Measurements from ENCODE around the gene UNC93B1.
A peak's percentile ranks its signal among the peaks of the same experiment; 100 is the strongest.

The UNC93B1 gene

DNA sequence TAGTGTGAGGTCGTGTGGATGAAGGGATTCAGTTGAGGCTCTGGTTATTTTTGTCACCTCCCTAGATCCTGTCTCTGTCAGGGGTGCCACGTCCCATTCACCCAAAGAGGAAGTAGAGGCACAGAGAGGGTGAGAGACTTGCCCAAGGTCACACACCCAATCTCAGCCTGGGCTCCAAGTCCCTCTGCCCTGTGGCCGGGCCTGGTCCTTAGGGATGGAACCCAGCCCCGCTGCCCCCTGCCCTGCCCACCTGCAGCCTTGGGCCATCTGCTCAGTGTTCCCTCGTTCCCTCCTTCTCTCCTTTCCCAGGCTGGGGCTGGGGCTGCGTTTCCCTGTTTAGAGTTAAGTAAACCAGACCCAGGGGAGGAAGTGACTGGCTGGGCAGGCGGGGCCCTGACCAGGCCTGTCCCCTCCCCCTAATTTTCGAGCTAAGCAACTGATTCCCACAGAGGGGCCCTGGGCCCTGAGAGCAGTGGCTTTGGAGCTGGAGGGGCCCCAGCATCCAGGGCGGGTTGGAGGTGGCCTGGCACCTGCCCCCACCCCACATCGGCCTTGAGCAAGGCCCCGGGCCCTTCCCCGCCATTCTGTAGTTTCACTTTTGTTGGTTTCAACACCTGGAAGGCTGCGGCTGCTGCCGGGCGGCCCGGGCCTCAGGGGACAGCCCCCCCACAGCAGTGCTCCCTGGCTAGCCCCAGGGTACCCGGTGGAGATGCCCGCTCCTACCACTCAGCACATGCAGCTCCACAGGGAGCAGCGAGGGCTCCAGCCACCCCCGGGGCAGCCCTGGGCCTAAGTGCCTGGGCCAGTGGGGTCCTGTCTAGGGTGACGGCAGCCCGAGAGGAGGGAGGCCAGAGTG is 36.4 kb upstream of the UNC93B1 start:
- DNase-seq = no peak

DNA sequence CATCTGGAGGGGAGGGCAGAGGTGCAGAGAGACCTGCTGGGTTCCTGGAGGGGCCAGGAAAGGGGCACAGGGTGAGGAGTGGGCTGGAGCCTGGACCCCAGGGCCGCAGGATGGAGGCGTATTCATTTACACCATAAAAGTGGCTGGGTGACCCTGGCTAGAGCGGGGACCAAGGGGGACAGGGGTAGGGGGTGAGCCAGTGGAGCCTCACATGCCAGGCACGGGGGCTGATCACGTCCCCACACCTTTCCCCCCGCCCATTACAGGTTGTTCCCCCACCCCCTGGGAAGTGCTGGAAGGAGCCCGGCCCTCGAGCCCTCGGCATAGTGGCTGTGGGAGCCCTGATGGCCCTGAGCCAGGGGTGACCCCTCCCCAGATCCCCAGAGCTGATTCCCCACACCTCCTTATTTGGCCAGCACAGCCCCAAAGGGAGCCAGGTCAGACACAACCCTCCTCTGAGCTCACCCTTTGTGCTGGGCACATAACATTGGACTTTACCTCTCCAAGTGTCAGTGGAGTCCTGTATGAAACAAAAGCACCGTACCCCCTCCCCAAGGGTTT is 35.7 kb upstream of the UNC93B1 start:
- no peak for DNase-seq

DNA sequence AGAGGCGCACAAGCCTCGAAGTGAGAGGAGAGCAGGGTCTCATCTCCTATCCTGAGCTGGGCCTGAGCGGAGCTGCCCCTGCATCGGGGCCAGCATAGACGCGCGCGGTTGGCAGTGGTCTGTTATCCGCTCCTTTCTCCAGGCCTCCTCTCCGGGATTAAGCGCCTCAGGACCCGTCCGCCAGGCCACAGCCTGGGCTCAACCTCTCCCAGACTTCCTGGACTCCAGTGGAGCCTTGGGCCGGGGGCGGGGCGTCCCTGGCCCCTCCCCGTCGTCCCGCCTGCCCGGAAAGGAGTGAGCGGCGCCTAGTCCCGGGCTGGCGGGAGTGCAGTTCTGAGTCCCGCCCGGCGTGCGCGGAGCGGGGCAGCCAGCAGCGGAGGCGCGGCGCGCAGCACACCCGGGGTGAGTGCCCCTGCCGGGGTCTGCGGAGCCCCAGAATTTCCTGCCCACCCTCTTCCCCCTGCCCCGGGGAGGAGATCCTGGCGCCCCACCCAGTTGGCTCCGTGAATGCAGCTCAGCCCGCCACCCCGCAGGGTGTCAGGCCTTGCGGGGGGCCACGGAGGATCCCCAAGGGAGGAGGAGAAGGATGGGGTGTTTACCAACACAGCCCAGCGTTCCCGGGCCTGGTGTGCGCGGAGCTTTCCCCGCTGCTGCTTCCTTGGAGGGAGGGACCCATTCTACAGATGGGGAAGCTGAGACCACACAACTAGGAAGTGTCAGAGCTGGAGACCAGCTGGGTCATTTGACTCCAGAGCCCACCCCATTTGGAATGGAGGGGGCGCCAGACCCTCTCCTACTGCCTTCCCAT is 35.0 kb upstream of the UNC93B1 start, which contains the start of gene TCIRG1:
Gene TCIRG1, plus strand, starts transcription at position 308 of the 808 bp plus-strand sequence. CDS start 2,247 bp downstream, outside the sequence.
- no peak for DNase-seq

DNA sequence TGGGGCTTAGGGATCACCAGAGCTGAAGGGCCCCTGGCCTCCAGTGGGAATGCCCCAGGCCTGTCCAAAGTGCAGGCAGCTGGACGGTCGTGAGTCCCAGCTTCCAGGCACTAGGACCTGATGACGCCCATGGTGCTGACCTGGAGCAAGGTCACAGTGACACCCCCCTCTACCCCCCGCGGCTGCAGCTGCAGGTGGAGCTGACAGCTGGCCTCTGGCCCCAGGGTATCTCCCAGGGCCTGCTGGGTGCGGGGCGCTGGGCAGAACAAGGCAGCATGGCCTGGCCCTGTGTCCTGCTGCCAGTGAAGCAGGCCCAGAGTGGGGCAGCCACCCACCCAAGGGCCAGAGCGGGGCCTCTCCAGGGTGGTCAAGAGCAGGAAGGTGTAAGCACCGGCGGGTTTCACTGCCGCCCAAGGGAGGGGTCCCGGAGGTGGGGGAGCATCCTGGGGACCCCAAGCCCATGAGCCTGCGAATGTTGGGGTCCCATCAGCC is 34.4 kb upstream of the UNC93B1 start:
- DNase-seq = no peak

DNA sequence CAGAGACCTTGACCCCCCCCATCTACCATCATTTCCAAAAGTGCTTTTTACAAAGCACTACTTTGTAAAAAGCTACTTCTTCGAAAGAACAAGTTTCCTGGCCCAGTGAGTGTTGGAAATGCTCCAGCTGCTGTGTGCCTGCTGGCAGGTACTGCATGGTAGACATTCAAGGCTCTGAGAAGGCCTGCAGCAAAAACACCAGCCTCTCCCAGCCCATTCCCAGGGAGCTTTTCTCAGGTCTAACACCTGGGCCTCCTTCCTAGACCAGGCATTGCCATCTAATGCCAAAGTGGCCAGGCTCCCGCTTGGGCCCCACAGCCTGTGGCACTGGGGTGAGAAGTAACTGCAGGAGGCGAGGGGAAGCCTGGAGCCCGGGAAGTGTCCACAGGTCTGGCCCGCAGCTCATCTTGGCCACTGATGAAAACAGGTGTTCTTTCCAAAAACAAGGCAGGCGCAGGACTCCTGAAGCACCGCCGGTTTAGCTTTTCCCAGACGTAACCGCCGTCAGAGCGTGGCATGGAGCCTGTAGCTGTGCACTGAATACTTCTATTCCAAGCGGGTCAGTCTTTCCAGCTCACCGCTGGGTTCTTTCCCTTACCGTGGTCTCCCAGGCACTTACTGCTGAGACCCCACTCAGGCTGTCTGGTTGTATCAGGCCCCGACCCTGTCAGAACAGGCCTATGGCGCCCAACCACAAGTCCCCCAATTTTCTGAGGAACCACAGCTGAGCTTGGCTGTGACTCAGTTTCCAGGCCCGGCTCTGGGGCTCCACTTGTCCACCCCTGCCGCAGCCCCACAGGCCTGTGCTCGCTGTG is 33.7 kb upstream of the UNC93B1 start:
- DNase-seq = no peak

DNA sequence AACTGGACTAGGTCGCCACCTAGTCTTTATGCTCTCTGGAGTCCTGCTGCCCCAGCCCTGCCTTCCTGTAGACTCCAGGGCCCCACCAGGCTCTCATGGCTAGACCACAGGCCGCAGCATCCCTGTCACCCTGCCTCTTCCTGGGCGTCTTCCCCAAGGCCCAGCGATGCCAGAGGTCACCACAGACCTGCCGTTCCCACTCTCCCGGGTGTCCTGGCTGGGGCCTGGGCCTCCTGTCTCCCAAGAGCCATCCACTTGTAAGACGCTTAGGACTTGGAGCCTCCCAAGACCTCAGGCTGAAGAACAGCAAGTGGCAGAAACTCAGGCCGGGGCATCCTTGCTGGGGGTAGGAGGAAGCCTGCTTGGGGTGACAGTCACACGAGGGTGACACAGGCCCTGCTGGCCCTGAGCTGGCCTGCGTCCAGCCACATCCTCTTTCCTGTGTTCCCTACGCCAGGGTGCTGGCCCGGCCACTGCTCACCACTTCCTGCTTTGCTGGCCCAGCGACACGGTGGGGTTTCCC is 32.9 kb upstream of the UNC93B1 start:
- DNase-seq = no peak

DNA sequence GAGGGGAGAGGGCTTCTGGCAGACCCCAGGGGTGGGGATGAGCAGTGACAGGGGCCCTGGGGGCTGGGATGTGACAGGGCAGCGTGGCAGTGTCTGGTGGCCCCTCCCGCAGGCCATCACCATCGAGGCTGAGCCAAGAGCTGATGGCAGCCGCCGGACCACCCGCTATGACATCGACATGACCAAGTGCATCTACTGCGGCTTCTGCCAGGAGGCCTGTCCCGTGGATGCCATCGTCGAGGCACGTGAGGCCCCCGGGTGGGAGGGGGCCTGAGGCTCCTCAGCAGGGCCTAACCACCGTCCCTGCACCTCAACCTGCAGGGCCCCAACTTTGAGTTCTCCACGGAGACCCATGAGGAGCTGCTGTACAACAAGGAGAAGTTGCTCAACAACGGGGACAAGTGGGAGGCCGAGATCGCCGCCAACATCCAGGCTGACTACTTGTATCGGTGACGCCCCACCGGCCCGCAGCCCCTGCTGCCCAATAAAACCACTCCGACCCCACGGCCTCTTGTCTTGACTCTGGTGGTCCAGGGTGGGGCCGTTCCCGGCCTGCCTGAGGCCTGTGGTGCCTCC is 32.3 kb upstream of the UNC93B1 start:
- DNase-seq = no peak

DNA sequence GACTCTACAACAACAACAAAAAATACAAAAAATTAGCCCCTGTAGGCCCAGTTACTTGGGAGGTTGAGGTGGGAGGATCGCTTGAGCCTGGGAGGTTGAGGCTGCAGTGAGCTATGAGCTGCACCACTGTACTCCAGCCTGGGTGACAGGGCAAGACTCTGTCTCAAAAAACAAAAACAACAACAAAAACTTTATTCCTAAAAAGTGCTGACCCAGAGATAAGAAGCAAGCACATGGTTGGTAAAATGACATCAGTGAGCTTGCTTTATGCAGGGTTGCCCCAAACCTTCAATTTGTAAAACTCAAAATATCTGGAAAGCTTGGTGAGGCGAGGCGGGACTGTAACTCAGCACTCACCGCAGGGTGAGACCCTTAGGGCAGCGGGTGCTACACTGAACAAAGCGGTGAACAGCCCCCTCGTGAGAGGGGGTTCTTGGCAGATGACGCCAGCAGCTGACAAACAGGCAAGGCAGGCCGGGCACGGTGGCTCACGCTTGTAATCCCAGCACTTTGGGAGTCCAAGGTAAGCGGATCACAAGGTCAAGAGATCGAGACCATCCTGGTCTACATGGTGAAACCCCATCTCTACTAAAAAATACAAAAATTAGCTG is 31.5 kb upstream of the UNC93B1 start:
- DNase-seq = no peak

DNA sequence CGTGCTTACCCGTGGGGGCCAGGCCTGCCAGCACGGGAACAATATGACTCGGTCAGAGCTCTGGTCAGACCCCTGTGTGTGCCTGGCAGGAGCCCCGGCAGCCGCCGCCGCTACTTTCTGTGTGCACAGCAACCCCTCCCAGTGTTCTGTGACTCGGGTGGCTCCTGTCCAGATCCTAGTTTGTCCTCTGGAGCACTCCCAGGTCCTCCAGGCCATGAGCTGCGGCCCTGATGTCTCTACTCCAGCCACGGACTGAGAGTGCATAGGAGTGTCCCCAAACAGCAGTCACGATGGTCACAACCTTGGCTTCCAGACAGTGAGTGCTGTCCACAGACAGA is 29.8 kb upstream of the UNC93B1 start:
- no peak for DNase-seq

DNA sequence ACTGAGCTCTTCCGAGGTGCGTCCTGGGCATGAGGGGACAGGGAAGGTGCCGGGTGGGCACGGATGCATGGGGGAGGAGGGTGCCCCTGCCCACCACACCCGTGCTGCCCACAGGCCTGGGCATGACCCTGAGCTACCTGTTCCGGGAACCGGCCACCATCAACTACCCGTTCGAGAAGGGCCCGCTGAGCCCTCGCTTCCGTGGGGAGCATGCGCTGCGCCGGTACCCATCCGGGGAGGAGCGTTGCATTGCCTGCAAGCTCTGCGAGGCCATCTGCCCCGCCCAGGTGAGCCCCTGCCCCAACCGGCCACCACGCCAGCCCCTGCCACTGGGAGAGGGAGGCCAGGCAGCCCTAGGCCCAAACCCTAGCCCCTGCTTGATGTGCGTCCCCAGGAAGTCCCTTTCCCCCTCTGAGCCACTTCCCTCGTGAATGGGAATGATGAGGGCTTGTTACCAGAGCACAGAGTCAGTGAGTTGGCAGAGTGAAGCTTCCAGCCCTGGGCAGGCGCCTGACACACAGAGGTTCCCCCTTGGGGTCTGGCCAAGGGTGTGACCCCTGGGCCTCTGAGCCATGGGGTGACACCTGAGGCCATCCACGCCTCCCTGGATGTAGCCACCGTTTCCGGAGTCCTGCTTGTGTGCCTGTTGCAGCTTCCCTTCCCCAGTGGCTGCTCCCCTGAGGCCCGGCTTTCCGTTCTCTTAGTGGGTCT is 29.3 kb upstream of the UNC93B1 start:
- no peak for DNase-seq

DNA sequence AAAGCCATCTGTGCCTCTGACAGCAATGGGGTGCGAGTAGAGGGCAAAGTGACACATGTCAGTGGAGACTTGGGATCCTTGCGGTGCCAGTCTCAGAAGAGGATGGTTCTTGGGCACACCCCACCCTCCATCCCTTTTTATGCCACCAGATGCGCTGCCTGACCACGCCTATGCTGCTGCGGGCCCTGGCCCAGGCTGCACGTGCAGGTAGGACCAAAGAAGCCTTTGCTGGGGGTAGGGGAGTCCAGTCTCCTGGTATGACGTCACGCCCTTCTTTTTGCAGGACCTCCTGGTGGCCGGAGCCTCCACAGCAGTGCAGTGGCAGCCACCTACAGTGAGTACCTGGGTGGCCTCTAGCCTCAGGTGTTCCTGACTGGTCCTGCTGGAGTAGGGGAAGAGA is 28.1 kb upstream of the UNC93B1 start:
- DNase-seq = no peak

DNA sequence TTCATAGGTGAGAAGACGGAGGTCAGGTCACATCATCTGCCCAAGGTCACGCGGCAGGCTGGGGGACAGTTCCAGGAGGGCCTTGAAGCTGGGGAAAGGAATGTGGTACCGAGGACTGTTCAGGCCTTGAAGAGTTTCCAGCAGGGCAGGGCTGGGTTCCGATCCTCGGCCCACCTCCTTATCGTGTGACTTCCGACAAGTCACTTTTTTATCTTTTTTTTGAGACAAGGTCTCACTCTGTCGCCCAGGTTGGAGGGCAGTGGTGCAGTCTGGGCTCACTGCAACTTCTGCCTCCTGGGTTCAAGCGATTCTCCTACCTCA is 27.2 kb upstream of the UNC93B1 start:
- no peak for DNase-seq

DNA sequence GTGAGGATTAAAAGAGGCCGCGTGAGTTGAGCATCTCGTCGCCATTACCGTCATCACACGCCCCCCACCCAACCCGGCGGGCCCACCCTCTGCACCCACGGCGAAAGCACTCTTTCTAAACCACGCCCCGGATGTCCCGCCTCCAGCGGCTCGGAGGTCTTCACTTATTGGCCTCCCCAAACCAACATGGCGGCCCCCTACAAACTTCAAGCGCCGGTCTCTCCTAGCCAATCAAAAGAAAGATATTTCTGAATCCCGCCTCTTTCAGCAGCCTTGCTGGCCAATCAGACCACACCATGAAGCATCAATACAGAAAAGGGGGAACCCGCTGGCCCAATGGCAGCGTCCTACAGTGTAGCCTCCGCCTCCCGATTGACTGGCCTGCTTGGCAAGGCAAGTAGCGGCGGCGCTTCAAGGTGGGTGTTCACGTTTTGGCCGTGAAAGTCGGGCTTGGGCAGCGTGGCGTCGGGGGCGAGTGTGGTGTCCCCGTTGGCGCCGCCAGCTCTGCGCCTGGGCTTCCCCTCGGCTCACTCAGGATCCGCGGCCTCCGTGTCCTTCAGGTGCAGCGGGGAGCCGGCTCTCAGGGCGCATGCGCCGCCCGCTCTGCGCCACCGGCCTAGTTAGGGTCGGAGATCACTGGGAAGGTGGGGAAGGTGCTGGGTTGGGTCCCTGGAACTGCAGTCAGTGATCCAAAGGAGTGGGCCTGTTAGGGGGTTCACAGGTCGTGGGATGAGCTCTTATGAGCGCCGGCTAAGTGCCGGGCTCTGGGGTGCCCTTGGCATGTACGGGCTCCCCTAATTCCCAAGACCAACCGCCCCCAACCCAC is 26.6 kb upstream of the UNC93B1 start, which contains the start of gene NDUFS8:
Gene NDUFS8, plus strand, starts transcription at position 364 of the 826 bp plus-strand sequence. CDS start 1,471 bp downstream, outside the sequence.
- peak; percentile 99 for DNase-seq

DNA sequence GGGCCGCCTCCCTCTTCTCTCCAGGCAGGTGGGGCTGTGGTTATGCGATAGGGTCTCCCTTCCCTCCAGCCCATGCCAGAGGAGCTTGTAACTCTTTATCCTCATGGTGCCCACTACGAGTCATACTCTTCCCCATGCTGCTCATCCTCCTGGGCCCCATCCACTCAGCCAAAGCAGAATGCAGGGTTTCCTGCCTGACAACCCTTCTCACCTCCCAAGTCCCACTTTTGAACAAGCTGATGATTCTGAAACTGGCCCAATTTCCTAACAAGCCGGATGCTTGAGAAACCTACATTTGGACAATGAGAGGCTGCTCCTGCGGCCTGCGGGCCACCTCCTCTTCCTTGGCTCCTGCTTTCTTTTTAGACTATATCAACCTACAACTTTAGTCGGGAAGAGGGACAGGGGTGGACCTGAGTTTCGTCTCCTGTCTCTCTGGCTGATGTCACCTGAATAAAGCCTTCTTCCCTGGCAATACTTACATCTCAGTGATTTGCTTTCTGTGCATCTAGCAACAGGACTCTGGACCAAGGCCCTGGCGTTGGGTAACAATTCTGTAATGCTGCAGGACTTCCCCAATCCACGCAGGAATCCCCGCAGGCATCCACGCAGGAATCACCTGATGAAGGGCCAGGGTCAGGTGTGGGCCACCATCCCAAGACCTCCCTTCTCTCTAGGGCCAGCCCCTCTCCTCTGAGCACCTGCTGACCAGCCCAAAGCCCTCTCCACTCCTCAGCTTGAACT is 25.1 kb upstream of the UNC93B1 start:
- no peak for DNase-seq

DNA sequence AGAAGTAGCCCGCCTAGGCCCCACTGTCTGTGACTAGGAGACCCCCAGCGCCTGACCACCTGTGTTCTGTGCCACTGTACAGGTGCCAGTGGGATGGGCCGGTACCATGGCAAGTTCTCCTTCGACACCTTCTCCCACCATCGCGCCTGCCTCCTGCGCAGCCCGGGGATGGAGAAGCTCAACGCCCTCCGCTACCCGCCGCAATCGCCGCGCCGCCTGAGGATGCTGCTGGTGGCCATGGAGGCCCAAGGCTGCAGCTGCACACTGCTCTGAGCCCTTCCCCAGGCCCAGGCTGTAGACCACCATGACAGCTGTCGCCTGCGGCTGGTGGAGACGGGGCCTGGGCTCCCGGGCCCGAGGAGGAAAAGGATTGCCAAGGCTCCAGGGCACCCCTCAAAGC is 23.8 kb upstream of the UNC93B1 start:
- no peak for DNase-seq

DNA sequence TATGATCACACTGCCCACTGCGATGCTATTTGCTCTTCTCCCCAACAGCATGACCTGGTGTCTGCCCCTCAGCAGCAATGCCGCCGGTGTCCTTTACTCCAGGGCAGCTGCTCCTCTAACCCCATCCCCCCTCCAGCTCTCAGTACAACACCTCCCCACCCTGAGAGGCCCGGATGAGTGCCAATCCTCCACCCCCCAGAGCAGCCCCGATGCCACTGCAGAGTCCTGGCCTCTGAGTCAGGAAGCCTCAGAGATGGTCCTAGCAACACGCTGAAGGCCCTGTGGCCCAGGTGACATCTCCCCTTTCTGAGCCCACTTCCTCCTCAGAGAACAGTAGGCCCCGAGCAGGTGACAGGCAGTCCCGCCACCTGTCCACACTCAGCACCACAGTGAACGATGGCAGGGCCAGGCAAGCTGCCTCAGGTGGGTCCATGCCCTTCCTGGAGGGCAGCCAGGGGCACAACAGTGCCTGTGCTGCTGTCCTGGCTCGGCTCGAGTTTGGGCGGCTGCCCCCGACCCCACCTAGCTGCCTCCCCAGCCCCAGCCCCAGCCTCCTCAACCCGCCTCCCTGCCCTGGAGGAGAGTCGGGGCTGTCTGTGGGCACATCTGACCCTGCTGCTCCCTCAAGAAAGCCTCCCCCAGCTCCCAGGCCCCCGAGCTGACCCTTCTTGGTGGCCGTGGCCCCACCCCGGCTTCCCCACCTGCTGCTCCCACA is 22.7 kb upstream of the UNC93B1 start:
- no peak for DNase-seq

DNA sequence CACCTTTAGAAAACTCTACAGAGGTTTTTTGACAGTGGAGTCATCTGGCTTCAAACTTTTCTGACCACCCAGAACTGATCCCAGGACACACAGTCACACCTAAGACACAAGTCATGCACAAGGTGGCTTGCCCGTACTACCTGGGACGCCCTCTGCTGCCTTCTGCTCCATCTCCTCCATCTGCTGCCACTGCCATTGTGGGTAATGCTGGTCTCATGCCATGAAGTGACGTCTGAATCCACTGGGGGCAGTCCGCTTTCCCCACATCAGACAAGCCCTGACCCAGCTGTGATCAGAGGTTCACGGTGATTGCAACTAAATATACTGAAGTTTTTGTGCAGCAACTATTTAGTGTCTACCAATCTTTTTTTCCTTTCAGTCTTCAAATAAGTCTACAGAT is 21.1 kb upstream of the UNC93B1 start:
- no peak for DNase-seq

DNA sequence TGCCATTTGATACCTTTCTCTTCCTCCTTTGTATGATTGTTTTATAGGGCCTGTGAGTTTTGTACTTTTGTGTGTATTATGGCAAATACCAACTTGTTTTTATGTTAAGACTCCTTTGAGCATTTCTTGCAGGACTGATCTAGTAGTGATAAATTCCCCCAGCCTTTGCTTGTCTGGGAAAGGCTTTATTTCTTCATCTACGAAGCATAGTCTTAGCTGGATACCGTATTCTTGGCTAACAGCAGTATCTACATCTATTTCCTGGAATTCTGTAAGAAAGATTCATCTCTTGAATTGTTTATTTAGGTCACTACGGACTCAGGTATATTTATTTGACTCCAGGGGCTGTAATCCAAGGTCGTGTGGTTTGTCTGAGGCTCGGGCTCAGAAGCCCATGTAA is 20.6 kb upstream of the UNC93B1 start:
- DNase-seq = no peak

DNA sequence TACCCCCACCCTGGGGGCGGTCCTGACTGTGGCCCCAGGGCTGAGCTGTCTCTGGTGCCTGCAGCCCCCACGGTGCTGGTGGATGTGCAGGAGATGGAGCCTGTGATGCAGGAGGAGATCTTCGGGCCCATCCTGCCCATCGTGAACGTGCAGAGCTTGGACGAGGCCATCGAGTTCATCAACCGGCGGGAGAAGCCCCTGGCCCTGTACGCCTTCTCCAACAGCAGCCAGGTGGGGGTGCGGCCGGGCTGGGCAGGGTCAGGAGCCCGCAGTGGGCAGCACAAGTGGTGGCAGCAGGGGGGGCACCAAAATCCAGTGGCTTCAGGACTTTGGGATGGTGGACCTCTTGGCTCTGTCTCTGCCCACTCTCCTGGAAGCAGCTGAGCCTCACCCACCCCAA is 18.6 kb upstream of the UNC93B1 start:
- DNase-seq = no peak

Data from DMS79 treated with DMSO at 0.1 percent for 48 hours (cell line).